ENCODE data around the gene SPEN.

Gene SPEN

GRCh38 chr1:15808955-15809354 lies 38.6 kb upstream of the SPEN start:
- Histone ChIP-seq H3K36me3 (ENCODE audit: insufficient read depth) (no peaks in the 10 kb centered on the region), H2AFZ (ENCODE audit: low read depth) (no peak overlapping the region), H3K27me3 (ENCODE audit: insufficient read depth, low read depth) (no peaks in the 10 kb centered on the region), H3K79me2 (ENCODE audit: insufficient read depth, low read depth) (no peaks in the 10 kb centered on the region), H3K27ac (no peak overlapping the region), H3K4me3 (IDR thresholded peaks at IDR 0.05; ENCODE audit: insufficient read depth, low read depth, low read length) (no peak overlapping the region), H3K4me1 (ENCODE audit: low read depth, poor library complexity, severe bottlenecking) (no peaks in the 10 kb centered on the region), H3K9ac (no peak overlapping the region), H4K20me1 (ENCODE audit: insufficient read depth) (no peaks in the 10 kb centered on the region), H3K4me2 (no peak overlapping the region)
- no peak for TF ChIP-seq CTCF (conservative IDR thresholded peaks at IDR 0.05; ENCODE audit: low read depth, low read length)

GRCh38 chr1:15810073-15810472 lies 37.4 kb upstream of the SPEN start:
- Histone ChIP-seq H3K9ac (no peak overlapping the region), H4K20me1 (ENCODE audit: insufficient read depth) (no peaks in the 10 kb centered on the region), H3K27ac (no peak overlapping the region), H3K4me1 (ENCODE audit: low read depth, poor library complexity, severe bottlenecking) (peaks cover 1% of the 10 kb centered on the region), H2AFZ (ENCODE audit: low read depth) (no peak overlapping the region), H3K79me2 (ENCODE audit: insufficient read depth, low read depth) (no peaks in the 10 kb centered on the region), H3K36me3 (ENCODE audit: insufficient read depth) (no peaks in the 10 kb centered on the region), H3K4me3 (IDR thresholded peaks at IDR 0.05; ENCODE audit: insufficient read depth, low read depth, low read length) (no peak overlapping the region), H3K4me2 (no peak overlapping the region), H3K27me3 (ENCODE audit: insufficient read depth, low read depth) (no peaks in the 10 kb centered on the region)
- no peak for TF ChIP-seq CTCF (conservative IDR thresholded peaks at IDR 0.05; ENCODE audit: low read depth, low read length)

GRCh38 chr1:15816674-15817073 lies 30.8 kb upstream of the SPEN start:
- no peaks in the 10 kb centered on the region for H3K79me2 ChIP-seq (ENCODE audit: insufficient read depth, low read depth)
- H3K27me3 ChIP-seq (ENCODE audit: insufficient read depth, low read depth) = no peaks in the 10 kb centered on the region
- H3K4me1 ChIP-seq (ENCODE audit: low read depth, poor library complexity, severe bottlenecking) = peaks cover 10% of the 10 kb centered on the region
- no peak overlapping the region for H3K4me3 ChIP-seq (IDR thresholded peaks at IDR 0.05; ENCODE audit: insufficient read depth, low read depth, low read length)
- TF ChIP-seq CTCF (conservative IDR thresholded peaks at IDR 0.05; ENCODE audit: low read depth, low read length) = no peak
- no peaks in the 10 kb centered on the region for H4K20me1 ChIP-seq (ENCODE audit: insufficient read depth)
- H3K36me3 ChIP-seq (ENCODE audit: insufficient read depth) = no peaks in the 10 kb centered on the region
- H2AFZ ChIP-seq (ENCODE audit: low read depth) = no peak overlapping the region
- no peak overlapping the region for H3K27ac ChIP-seq
- no peak overlapping the region for H3K9ac ChIP-seq
- H3K4me2 ChIP-seq = no peak overlapping the region

GRCh38 chr1:15820478-15820877 lies 27.0 kb upstream of the SPEN start:
- Histone ChIP-seq H3K27ac (no peak overlapping the region), H2AFZ (ENCODE audit: low read depth) (no peak overlapping the region), H3K4me2 (no peak overlapping the region), H3K27me3 (ENCODE audit: insufficient read depth, low read depth) (no peaks in the 10 kb centered on the region), H3K4me1 (ENCODE audit: low read depth, poor library complexity, severe bottlenecking) (peaks cover 5% of the 10 kb centered on the region), H3K36me3 (ENCODE audit: insufficient read depth) (no peaks in the 10 kb centered on the region), H3K4me3 (IDR thresholded peaks at IDR 0.05; ENCODE audit: insufficient read depth, low read depth, low read length) (no peak overlapping the region), H3K9ac (no peak overlapping the region), H4K20me1 (ENCODE audit: insufficient read depth) (no peaks in the 10 kb centered on the region), H3K79me2 (ENCODE audit: insufficient read depth, low read depth) (no peaks in the 10 kb centered on the region)
- no peak for TF ChIP-seq CTCF (conservative IDR thresholded peaks at IDR 0.05; ENCODE audit: low read depth, low read length)

GRCh38 chr1:15825800-15826199 lies 21.7 kb upstream of the SPEN start:
- TF ChIP-seq CTCF (conservative IDR thresholded peaks at IDR 0.05; ENCODE audit: low read depth, low read length) = no peak
- no peaks in the 10 kb centered on the region for H3K79me2 ChIP-seq (ENCODE audit: insufficient read depth, low read depth)
- no peaks in the 10 kb centered on the region for H3K36me3 ChIP-seq (ENCODE audit: insufficient read depth)
- peaks cover 6% of the 10 kb centered on the region for H3K4me1 ChIP-seq (ENCODE audit: low read depth, poor library complexity, severe bottlenecking)
- H3K27ac ChIP-seq = no peak overlapping the region
- H3K4me3 ChIP-seq (IDR thresholded peaks at IDR 0.05; ENCODE audit: insufficient read depth, low read depth, low read length) = no peak overlapping the region
- no peaks in the 10 kb centered on the region for H4K20me1 ChIP-seq (ENCODE audit: insufficient read depth)
- H3K4me2 ChIP-seq = no peak overlapping the region
- no peak overlapping the region for H2AFZ ChIP-seq (ENCODE audit: low read depth)
- H3K27me3 ChIP-seq (ENCODE audit: insufficient read depth, low read depth) = no peaks in the 10 kb centered on the region
- H3K9ac ChIP-seq = no peak overlapping the region
